ENCODE measurements around the gene DNAH12.

Gene DNAH12

GRCh38 chr3:57569859-57570450, 25.8 kb upstream of the DNAH12 start:
- no peak for DNase-seq (ENCODE audit: low read depth)
- no peak overlapping the region for H3K4me3 ChIP-seq (ENCODE audit: low read depth, low read length)
- TF ChIP-seq POLR2A (IDR thresholded peaks at IDR 0.05; ENCODE audit: extremely low read depth, insufficient read length), result no peak
- TF ChIP-seq CTCF (IDR thresholded peaks at IDR 0.05; ENCODE audit: low read depth, low read length), result no peak
- TF ChIP-seq MAX (IDR thresholded peaks at IDR 0.05; ENCODE audit: low read depth, low read length), result no peak
- no peak for TF ChIP-seq MYC (IDR thresholded peaks at IDR 0.05; ENCODE audit: low read depth, low read length)

- DNase-seq (ENCODE audit: low read depth), result no peak
- peak overlapping the region; percentile 48 for H3K4me3 ChIP-seq (ENCODE audit: low read depth, low read length)
- no peak for TF ChIP-seq POLR2A (IDR thresholded peaks at IDR 0.05; ENCODE audit: extremely low read depth, insufficient read length)
- no peak for TF ChIP-seq MAX (IDR thresholded peaks at IDR 0.05; ENCODE audit: low read depth, low read length)
- no peak for TF ChIP-seq MYC (IDR thresholded peaks at IDR 0.05; ENCODE audit: low read depth, low read length)
- no peak for TF ChIP-seq CTCF (IDR thresholded peaks at IDR 0.05; ENCODE audit: low read depth, low read length)
Observed at GRCh38 chr3:57559526-57559925, 15.4 kb upstream of the DNAH12 start.

- peak overlapping the region; percentile 92 for H3K4me3 ChIP-seq (ENCODE audit: low read depth, low read length)
- no peak for TF ChIP-seq CTCF (IDR thresholded peaks at IDR 0.05; ENCODE audit: low read depth, low read length)
- no peak for TF ChIP-seq MAX (IDR thresholded peaks at IDR 0.05; ENCODE audit: low read depth, low read length)
- TF ChIP-seq POLR2A (IDR thresholded peaks at IDR 0.05; ENCODE audit: extremely low read depth, insufficient read length), result no peak
- no peak for TF ChIP-seq MYC (IDR thresholded peaks at IDR 0.05; ENCODE audit: low read depth, low read length)
- peak; percentile 73 for DNase-seq (ENCODE audit: low read depth)
Observed at GRCh38 chr3:57557085-57557537, 13.0 kb upstream of the DNAH12 start.

- TF ChIP-seq MYC (IDR thresholded peaks at IDR 0.05; ENCODE audit: low read depth, low read length), result 0 out of 2 replicates have a peak, but pooled peaks have one; percentile 13
- TF ChIP-seq POLR2A (IDR thresholded peaks at IDR 0.05; ENCODE audit: extremely low read depth, insufficient read length), result no peak
- no peak for DNase-seq (ENCODE audit: low read depth)
Observed at GRCh38 chr3:57556459-57557084, 12.4 kb upstream of the DNAH12 start.

GRCh38 chr3:57555738-57556458, 11.8 kb upstream of the DNAH12 start, which contains the start of gene PDE12:
Gene PDE12, plus strand, starts transcription at chr3:57556274. Its CDS starts 106 bp downstream, at chr3:57556380.
- peak; percentile 99 for TF ChIP-seq MAX (IDR thresholded peaks at IDR 0.05; ENCODE audit: low read depth, low read length)
- TF ChIP-seq CTCF (IDR thresholded peaks at IDR 0.05; ENCODE audit: low read depth, low read length), result no peak
- peak; percentile 99 for TF ChIP-seq MYC (IDR thresholded peaks at IDR 0.05; ENCODE audit: low read depth, low read length)
- TF ChIP-seq POLR2A (IDR thresholded peaks at IDR 0.05; ENCODE audit: extremely low read depth, insufficient read length), result peak; percentile 79

More at GRCh38 chr3:57556459-57557084, 12.4 kb upstream of the DNAH12 start:
- H3K4me3 ChIP-seq (ENCODE audit: low read depth, low read length), result peak overlapping the region; percentile 92

GRCh38 chr3:57555306-57555705, 11.2 kb upstream of the DNAH12 start:
- peak overlapping the region; percentile 92 for H3K4me3 ChIP-seq (ENCODE audit: low read depth, low read length)
- TF ChIP-seq POLR2A (IDR thresholded peaks at IDR 0.05; ENCODE audit: extremely low read depth, insufficient read length) (no peak), MAX (IDR thresholded peaks at IDR 0.05; ENCODE audit: low read depth, low read length) (no peak), MYC (IDR thresholded peaks at IDR 0.05; ENCODE audit: low read depth, low read length) (no peak), CTCF (IDR thresholded peaks at IDR 0.05; ENCODE audit: low read depth, low read length) (no peak)
- peak; percentile 43 for DNase-seq (ENCODE audit: low read depth)

More at GRCh38 chr3:57555738-57556458, 11.8 kb upstream of the DNAH12 start, which contains the start of gene PDE12:
- H3K4me3 ChIP-seq (ENCODE audit: low read depth, low read length), result peak within 1 kb of the TSS; percentile 92
- DNase-seq (ENCODE audit: low read depth), result peak; percentile 92
